GM19239 (cell line): ENCODE results near the gene OR5AU1.

Experiments
- DNase-seq: peaks from one replicate; pipeline ENCODE4 v3.0.0; 2011; ENCODE audit warnings: low spot score; ENCODE audit not compliant: insufficient read length
- FAIRE-seq: peaks from 2 replicates; lab custom pipeline; 2011; peaks lifted over from hg19 to GRCh38; lab: Jason Lieb, UNC

The OR5AU1 gene

DNA sequence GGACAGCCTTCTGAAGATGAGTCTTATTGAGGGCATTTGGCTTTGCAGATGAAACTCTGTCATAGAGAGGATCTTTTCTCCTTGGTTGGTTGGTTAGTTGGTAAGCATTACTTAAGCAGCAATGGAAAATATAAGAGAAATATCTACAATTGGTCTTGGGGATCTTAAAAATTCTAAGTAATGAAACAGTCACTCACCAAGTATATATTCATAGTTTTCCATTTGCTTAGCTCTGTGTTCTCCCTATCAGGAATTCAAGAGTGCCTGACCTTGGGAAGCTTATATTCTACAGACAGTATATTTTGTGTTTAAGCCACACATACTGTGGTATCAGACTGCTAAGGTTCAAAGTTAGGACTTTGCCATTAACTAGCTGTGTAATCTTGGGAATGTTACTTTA, at the start of gene OR5AU1:
Gene OR5AU1, minus strand, starts transcription at position 101 of the 400 bp plus-strand sequence. CDS start 191 bp downstream, outside the sequence.
- DNase-seq (no peak), FAIRE-seq (no peak)

DNA sequence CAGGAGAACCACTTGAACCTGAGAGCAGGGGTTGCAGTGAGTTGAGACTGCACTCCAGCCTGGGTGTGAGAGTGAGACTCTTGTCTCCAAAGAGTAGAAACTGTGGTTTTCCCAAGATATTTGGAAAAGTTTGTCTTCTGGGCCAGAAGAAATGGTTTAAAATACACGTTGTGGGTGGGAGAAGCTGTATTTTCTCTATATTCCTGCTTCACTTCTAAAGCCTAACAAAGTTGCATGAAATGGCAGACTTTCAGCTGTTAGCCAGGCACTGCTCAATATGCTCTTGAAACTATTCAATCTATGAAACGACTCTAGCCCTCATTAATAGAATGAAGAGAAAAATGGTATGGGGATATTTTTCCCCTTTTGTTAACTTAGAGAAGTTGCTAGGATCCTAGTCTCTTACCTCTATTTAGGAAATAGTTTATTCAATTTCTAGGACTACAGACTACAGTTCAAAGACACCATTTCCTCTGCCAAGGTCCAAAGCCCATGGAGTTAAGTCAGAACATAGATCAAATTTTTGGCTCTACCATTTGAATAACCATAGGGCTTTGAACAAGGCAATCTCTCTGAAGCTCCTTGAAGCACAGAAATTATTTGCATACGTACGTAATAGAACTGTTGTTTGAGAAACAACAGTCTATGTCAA, 49.3 kb upstream of the OR5AU1 start:
- FAIRE-seq (no peak), DNase-seq (no peak)

DNA sequence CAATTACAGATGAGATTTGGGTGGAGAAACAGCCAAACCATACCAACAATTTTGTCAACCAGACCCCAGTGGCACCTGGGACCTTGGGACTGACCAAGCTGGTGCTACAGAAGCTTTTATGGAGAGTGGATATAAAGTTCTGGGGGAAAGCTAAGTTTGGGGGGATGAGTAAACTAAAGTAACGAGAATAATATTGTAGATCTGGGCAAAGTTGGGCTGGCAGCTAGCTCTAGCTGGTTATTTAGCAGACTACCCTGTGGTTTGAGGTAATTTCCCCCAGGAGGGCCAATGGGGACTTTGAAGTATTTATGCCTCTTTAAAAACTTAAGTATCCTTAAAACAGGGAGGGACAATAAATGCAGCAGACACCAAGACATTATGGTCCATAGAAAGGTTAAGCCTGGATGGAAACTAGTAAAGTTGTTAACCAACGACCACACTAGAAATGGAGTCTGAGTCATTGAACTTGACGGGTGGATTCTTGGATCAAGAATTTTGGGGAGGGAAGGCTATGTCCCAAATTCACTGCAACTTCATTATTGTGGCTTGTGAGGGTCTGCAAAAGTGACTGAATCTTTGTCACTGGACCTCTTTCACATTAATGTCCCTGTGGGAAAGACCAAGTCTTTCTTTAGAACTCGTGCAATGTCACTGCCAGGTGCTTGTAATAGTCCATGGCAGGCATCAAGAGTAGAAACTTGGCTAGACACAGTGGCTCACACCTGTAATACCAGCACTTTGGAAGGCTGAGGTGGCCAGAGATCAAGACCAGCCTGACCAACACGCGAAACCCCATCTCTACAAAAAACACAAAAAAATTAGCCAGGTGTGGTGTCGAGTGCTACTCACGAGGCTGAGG, 48.5 kb upstream of the OR5AU1 start:
- no peak for FAIRE-seq
- DNase-seq: no peak

DNA sequence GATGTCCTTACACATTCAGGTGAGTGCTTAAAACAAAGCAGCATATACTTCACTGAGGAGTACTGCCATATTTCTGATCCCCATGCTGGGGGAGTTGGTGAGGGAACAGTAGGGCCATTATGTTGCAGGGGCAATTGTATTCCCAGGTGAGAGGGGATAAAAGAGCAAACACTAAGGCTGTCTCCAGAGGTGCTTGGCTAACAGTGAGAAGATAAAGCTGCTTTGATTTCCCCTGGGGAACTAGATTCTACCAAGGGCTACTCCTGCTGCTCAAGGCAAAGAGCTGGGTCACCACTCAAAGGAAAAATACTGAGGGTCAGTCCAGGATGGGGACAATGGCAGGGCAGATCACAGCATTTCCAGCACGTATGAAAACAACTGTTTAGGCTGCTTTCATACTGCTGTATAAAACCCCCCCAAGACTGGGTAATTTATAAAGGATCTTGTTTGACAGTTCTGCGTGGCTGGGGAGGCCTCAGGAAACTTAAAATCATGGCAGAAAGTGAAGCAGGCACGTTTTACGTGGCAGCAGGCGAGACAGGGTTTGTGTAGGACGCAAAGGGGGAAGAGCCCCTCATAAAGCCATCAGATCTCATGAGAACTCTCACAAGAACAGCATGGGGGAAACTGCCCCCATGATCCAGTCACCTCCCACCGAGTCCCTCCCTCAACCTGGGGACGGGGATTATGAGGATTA, 47.8 kb upstream of the OR5AU1 start:
- FAIRE-seq: no peak

DNA sequence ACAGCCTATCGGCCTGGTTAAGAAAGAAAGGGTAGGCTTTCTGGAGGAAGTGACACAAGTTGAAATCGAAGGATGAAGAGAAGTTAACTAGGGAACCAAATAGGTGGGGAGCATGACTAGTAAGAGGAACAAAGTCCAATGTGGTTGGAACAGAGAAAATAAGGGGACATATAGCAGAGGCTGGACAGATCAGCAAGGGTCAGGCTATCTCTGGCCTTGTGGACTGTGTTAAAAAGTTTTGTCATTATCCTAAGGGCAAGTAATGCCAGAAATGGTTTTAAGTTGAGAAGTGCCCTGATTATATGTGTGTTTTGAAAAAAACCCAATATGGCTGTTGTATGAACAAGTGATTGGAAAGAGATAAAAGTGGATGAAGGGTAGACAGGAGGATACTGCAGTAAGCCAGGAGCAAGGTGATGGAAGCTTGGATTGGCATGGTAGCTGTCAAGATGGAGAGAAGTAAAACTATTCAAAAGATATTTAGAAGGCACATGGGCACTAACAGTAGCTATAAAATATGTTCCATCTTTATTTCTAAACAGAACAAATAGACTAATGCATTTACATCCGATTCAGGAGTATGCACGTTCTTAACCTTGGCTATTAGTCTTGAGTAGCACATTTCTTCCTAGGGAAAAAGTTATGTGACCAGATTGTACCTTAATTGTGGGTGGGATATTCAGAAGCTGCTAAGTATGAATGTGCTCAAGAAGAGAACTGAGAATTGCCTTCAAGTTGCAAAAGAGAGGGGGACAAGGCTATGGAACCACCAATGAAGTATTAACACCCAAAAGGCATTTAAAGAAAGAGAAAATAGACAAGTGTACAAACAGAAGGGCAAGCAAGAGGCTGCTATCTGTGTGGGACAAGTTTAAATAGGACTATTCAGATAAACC, 46.8 kb upstream of the OR5AU1 start:
- FAIRE-seq: no peak

More for the DNA sequence above, 47.8 kb upstream of the OR5AU1 start:
- no peak for DNase-seq

DNA sequence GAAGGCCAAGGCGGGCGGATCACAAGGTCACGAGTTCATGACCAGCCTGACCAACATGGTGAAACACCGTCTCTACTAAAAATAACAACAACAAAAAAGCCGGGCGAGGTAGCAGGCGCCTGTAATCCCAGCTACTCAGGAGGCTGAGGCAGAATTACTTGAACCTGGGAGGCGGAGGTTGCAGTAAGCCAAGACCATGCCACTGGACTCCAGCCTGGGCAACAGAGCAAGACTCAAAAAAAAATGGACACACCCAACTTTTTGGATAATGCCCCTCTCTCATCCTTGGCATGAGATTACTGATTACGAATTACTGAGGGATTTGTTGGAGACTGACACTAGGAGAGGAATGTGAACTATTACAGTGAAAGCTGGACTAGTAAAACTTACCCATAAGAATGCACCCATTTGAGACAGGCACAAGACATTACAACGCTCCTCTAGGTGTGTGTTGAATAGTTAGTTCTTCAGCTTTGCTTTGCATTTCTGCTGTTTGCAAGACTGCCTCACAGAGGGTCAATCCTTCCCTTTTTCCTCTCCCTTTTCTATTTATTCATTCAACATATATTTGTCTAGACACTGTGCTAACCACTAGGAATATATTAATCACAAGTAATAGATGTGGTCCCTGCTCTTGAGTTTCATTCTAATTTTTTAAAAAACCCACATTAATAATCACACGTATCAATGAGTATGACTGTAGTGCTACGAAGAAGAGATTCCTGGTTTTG, 46.0 kb upstream of the OR5AU1 start:
- DNase-seq: no peak
- FAIRE-seq: no peak

More for the DNA sequence above, 46.8 kb upstream of the OR5AU1 start:
- no peak for DNase-seq

DNA sequence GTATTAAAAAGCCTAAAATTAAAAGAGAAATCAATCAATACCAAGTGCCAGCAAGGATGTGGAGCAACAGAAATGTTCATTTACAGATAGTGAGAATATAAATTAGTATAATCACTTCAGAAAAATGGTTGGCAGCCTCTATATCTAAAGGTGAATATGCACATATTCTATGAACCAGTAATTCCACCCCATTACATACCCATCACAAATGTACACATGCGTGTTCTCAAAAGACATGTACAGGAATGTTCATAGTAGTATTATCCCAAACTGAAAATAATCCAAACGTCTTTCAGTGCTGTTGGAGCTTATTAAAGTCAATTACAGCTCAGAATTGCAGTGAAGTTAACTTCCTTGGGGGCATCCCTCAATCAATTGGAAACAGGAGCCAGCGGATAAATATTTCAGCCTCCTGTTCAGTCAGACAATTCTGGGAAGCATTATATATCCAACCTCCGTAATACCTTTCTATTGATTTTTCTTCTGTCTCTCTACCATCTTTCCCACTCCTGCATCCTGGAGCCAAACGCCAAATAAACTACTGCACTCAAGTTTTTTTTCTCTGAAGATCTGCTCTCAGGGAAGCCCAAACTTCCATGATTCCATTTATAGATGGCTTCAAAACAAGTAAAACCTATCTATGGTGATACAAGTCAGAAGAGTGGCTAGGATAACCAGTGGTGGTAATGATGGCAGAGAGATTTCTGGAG, 45.0 kb upstream of the OR5AU1 start:
- no peak for DNase-seq
- FAIRE-seq: no peak

DNA sequence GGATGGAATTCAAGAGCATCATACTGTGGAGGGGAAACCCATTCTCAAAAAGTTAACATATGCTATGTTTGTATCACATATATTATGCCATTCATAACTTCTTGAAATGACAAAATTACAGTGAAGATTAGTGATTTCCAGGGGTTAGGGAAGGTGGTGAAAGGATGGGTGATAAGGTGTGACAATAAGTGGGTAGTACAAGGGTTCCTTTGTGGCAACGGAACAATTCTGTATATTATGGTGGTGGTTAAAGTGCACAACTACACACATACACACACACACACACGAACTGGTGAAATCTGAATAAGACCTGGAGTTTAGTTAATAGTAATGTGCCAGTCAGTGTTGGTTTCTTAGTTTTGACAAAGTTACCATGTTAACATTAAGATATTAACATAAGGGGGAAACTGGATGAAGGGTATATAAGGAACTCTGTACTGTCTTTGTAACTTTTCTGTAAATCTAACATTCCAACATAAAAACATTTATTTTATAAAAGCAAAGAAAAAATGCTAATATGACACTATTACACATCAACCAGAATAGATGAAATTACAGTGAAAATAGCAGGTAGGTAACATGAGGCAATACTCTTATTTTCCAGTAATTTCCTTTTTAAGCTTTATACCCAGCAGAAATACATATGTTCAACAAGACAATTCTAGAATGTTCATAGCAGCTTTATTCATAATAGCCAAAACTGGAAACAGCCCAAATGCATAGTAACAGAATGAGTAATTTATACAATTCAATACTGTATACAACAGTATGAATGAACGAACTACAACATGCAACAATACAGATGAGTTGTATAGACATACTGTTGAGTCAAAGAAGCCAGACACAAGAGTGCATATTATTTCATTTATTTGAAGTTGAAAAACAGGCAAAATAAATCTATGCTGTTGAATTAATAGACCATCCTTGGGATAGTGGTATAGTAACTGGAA, 44.0 kb upstream of the OR5AU1 start:
- no peak for FAIRE-seq
- no peak for DNase-seq

DNA sequence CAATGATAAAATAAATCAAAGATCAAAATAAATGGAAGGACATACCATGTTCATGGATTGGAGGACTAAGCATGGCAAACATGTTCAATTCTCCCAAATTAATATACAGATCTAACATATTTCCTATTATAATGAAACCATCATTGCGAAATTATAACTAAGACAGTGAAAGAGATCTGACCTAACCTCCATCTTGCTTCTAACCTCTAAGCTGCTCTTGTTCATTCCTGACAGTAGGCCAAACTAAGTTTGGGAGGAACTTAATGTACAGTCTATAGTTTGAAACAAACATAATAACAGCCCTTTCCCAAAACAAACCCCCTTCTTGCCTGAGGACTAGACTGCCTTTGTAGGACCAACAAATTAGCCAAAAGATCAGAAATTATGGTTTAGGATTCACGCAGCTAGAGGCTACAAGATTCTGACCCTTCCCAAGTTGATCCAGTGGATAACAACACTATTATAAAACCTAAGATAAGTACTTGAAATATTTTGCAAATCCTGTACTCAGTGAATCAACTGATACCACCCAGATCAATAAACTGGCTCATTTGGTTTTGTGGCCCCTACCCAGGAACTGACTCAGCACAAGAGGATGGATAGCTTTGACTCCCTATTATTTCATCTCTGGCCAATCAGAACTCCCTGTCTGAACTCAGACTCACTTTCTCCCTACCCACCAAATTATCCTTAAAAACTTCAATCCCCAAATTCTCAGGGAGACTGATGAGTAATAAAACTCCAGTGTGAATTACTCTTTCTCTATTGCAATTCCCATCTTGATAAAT, 41.7 kb upstream of the OR5AU1 start:
- no peak for DNase-seq

DNA sequence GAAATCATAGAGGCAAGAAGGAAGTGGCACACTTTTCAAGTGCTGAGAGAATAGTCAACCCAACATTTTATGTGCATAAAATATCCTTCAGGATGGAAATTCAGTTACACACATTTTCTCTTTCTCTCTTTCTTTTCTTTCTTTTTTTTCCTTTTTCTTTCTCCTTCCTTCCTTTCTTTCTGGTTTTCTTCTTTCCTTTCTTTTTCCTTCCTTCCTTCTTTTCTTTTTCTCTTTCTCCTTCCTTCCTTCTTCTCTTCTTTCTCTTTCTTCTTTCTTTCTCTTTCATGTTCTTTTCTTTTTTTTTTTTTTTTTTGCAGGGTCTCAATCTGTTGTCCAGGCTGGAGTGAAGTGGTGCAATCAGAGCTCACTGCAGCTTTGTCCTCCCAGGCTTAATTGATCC, 38.7 kb upstream of the OR5AU1 start:
- DNase-seq (no peak), FAIRE-seq (no peak)

More for the DNA sequence above, 41.7 kb upstream of the OR5AU1 start:
- FAIRE-seq: no peak

DNA sequence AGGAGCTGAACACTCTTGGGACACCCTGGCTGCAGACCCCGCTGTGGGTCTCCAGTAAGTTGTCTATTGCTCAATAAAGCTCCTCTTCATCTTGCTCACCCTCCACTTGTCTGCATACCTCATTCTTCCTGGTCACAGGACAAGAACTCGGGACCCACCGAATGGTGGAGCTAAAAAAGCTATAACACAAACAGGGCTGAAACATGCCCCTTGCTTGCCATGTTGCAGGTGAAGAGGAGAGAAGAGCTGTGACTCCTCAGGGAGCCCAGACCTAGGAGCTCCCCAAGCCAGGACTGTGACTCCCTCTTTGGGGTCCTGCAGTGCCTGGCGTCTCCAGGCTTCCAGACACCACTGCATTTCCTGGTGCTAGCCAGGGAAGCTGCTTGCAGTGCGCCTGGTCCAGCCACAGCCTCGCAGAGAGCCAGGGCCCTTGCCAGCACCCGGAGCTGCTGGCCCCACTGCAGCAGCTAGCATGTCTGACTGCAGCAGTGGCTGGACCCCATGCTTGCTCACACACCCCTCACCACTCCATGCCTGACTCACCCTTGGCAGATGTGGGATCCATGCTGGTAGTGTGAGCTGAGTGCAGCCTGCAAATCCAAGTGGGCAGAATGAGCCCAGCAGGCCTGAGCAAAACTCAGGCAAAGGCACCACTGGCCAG, 37.1 kb upstream of the OR5AU1 start:
- no peak for FAIRE-seq
- no peak for DNase-seq

DNA sequence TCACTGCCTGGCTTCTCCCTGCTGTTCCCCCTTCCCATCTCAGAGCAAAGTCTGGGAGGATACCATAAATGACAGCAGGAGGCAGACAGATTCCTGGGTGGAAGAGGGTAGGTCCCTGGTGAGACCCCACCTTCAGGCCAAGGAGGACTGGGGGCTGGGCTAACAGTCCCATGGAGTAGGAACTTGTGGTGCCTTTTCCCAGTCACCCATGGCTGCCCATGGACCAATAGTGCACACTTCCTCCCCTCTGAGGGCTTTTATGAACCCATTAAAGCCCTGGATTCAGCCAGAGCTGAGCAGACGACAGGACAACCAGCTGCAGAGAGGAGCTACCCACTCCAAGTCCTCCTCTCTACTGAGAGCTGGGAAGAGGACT, 36.6 kb upstream of the OR5AU1 start:
- FAIRE-seq: no peak
- DNase-seq: no peak

DNA sequence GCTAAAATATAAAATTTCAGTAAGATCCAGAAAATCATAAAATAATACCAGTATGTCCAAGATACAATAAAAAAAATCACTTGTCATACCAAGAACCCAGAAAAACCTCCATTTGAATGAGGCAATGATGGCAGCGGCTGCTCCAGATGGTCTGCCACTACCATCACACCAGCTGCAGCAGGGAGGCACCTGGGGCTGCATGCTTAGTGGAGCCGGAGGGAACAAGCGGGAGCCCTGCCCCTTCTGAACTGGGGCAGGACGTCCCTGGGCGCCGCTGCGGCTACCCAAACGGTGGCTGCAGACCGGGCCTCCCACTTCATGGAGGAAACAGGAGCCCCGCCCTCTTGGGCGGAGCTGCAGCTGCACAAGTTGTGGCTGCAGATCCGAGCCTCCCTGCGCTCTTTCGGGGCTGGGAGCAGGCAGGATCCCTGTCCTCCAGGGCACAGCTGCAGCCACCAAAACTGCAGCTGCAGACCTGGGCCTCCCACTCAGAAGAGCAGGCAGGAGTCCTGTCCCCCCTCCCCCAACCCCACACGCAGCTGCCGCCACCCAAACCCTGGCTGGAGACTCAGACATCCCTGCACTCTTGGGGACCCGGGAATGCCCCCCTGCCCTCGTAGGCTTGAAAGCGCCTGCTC, 36.1 kb upstream of the OR5AU1 start:
- DNase-seq (peak; percentile 55), FAIRE-seq (peak; percentile 79)

DNA sequence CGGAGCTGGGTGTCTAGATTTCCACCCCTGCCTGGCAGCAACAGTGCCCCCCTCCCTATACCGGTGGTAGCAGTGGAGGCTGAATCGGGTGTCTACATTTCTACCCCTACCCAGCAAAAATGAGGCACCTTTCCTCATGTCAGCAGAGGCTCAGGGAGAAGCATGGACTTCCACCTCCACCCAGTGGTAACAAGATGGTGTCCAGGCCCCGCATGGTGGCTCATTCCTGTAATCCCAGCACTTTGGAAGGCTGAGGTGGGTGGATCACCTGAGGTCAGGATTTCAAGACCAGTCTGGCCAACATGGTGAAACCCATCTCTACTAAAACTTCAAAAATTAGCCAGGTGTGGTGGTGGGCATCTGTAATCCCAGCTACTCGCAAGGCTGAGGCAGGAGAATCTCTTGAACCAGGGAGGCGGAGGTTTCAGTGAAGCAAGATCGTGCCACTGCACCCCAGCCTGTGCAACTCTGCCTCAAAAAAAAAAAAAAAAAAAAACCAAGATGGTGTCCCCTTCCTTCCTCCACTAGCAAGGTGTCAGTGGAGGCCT, 35.5 kb upstream of the OR5AU1 start:
- DNase-seq (no peak), FAIRE-seq (no peak)

DNA sequence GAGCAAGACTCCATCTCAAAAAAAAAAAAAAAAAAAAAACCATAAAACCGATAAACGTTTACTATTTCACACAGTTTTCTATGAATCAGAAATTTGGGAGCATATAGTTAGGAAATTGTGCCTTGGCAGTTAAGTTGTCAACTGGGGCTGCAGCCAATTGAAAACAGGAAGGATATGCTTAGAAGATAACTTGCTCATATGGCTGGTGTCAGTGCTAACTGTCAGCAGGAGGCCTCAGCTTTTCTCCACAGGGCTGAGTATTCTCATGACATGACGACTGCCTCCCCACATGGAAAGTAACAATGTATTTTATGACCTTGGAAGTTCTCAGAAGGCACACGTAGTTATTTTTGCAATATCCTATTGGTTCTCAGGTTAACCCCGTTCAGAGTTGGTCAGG, 29.6 kb upstream of the OR5AU1 start:
- DNase-seq (no peak), FAIRE-seq (no peak)

DNA sequence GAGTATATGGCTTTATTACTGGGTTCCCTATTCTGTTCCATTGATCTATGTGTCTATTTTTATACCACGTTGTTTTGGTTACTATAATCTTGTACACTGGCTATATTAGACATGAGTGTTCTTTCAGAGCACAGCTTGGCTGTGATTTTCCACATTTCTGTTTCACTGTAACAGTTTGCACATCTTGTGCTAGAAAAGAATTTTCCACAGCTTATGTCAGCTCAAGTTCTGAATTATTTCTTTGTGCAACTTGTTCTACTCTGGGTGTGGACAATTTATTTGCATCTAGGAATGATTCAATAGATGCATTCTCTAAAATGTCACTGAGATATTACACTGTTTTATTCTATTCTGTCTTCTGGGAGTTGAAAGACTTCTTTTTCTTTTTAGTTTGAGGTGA, 28.4 kb upstream of the OR5AU1 start:
- FAIRE-seq (no peak), DNase-seq (no peak)
